Mucosa of stomach (tissue), 1 donor: Measurements from ENCODE around the gene NEURL4.

Experiments
- H3K27me3 ChIP-seq: one replicate; pipeline ENCODE4 v1.7.0; 2013; ENCODE audit warnings: mild to moderate bottlenecking, low read length; ENCODE audit not compliant: control insufficient read depth, insufficient read depth
- H3K36me3 ChIP-seq: one replicate; pipeline ENCODE4 v1.7.0; 2013; ENCODE audit warnings: low read length; ENCODE audit not compliant: control insufficient read depth, insufficient read depth
- H3K4me1 ChIP-seq: one replicate; pipeline ENCODE4 v1.7.0; 2013; ENCODE audit warnings: mild to moderate bottlenecking, low read length; ENCODE audit not compliant: control insufficient read depth, insufficient read depth
- H3K4me3 ChIP-seq: one replicate; pipeline ENCODE4 v1.7.0; 2013; ENCODE audit warnings: low read length
- H3K9ac ChIP-seq: one replicate; pipeline ENCODE4 v1.7.0; 2013; ENCODE audit warnings: mild to moderate bottlenecking, low read length, moderate library complexity
- H3K9me3 ChIP-seq: one replicate; pipeline ENCODE4 v1.7.0; 2013; ENCODE audit warnings: mild to moderate bottlenecking, low read length, moderate library complexity; ENCODE audit not compliant: control insufficient read depth
- donor health status: Pancreatic carcinoma.

The NEURL4 gene

DNA sequence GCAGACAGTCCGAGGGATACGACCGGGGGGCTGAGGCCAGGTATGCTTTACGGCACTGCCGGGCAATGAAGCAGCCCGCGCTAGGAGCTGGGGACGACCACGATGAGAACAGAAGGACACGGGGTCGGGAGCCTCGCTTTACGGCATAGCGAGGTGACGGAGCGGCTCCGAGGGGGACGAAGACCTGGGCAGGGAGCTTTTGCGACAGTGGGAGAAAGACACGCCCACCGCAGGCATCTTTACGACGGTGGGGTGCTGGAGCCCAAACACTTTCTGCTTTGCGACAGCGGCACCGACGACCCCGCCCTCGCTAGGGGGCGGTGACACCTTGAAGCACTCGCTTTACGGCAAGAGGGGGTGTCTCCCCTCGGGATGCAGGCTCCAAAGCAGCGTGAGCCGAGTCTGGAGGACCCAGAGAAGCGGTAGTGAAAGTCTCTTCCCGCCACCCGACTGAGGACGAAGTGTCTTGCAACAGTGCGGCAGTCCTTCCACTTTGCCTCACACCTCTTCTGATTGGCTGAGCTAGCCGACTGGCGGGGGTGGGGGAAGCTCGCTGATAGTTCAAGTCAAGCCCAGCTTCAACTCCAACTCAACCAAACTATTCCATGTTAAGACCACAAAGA is 350 bp upstream of the NEURL4 start:
- Histone ChIP-seq H3K36me3 (peaks cover 4% of the 10 kb centered on the region), H3K4me3 (peak overlapping the region; percentile 95), H3K9me3 (no peaks in the 10 kb centered on the region), H3K27me3 (no peaks in the 10 kb centered on the region), H3K9ac (peak overlapping the region; percentile 79), H3K4me1 (peaks cover 6% of the 10 kb centered on the region)

DNA sequence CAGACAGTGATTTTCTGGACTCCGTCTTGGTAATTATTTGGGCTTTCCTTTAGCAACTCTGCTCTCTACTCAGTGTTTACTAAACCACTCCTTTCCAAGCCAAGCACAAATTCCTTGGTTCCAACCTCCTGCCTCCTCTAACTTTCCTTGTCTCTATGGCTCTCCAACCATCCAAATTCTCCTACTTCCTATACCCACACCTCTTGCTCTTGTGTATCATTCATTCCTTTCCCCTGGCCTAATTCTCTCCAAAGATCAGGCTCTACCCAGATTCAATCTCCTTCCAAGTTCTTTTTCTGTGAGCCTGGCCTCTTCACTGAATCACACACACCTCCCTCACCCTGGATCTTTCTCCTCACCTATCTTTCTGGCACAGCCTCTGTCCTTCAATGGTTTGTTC is 1.1 kb downstream of the NEURL4 start:
- Histone ChIP-seq H3K27me3 (no peaks in the 10 kb centered on the region), H3K9me3 (no peaks in the 10 kb centered on the region), H3K4me3 (no peak overlapping the region), H3K36me3 (peaks cover 12% of the 10 kb centered on the region), H3K9ac (peak overlapping the region; percentile 79), H3K4me1 (peaks cover 6% of the 10 kb centered on the region)

DNA sequence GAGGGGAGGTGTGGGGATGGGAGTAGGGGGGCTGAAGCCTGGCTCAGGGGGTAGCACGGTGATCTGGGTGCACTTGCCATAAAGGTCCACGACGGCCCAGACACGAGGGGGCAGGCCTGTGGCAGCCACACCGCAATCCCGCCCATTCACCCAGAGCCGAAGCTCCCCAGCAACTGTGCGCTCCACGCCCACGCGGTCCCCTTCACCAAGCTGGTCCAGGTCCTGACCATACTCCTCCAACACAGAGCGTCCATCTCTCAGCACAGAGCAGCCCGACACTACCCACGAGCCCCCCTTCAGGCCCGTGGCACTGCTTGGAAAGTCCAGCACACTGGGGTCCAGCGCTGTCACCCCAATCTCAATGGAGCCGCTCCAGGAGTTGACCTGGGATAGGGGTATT is 1.6 kb downstream of the NEURL4 start:
- no peaks in the 10 kb centered on the region for H3K9me3 ChIP-seq
- H3K36me3 ChIP-seq: peaks cover 12% of the 10 kb centered on the region
- no peak overlapping the region for H3K9ac ChIP-seq

DNA sequence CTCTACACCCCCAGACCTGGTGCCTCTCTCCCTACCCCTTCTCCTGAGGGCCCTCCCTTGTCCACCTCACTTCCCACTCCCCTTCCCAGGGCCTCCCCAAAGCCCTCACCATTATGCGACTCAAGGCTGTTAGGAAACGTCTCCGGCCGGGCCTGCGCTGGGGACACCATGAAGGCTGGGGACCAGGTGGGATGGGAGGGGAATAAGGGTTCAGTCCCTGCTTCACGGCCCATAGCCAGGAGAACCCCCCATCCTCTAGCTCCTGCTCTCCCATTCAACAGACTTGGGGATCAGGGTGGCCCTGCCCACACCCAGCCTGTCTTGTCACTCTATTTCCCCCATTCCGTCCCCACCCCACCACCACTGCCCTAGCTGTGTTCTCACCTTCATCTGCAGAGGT is 2.1 kb downstream of the NEURL4 start:
- Histone ChIP-seq H3K4me1 (peaks cover 6% of the 10 kb centered on the region), H3K36me3 (peaks cover 12% of the 10 kb centered on the region), H3K27me3 (no peaks in the 10 kb centered on the region), H3K9me3 (no peaks in the 10 kb centered on the region), H3K4me3 (no peak overlapping the region), H3K9ac (no peak overlapping the region)

More for the DNA sequence above, 1.6 kb downstream of the NEURL4 start:
- Histone ChIP-seq H3K27me3 (no peaks in the 10 kb centered on the region), H3K4me1 (peaks cover 6% of the 10 kb centered on the region), H3K4me3 (no peak overlapping the region)

DNA sequence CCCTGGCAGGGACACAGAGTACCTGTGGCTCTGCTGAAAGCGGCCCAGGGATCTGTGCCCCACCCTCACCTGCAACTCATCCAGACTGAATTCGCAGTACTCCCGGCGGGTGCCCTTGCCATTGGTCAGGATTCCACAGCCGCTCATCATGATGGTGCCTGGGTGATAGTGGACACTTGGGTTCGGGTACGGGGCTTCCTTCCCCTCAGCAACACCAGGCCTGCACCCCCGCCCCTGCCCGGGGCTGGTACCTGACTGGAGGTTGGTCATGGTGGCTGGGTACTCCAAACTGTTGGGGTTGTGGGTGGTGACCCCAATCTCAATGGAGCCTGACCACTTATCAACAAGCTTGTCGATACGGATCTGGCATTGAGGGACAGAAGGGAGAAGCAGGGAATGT is 2.9 kb downstream of the NEURL4 start:
- Histone ChIP-seq H3K36me3 (peaks cover 12% of the 10 kb centered on the region), H3K9ac (no peak overlapping the region), H3K27me3 (no peaks in the 10 kb centered on the region), H3K4me1 (peaks cover 6% of the 10 kb centered on the region), H3K9me3 (no peaks in the 10 kb centered on the region), H3K4me3 (no peak overlapping the region)

DNA sequence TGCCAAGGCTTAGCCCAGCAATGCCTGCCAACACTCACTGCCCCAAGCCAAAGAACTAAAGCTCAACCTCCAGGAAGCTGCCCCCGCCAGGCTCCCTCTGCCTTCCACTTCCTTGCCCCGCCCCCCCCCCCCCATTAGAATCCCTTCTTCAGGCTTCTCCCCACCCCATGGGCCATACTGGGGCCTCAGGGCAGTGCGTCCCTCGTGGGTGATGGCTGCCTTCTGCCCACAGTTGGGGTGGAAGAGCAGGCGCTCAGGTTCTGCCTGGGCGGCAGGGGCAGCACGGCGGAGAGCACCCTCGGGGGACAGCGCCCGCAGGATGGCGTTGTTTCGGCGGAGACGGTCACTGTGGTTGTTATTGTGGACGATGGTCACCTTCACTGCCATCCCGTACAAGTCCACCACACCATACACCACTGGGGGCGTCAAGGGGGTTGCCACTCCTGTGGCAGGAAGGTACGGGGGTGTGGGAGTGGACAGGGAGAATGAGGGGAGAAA is 4.1 kb downstream of the NEURL4 start:
- H3K4me3 ChIP-seq: no peak overlapping the region
- peaks cover 12% of the 10 kb centered on the region for H3K36me3 ChIP-seq
- no peaks in the 10 kb centered on the region for H3K9me3 ChIP-seq
- no peak overlapping the region for H3K9ac ChIP-seq
- no peaks in the 10 kb centered on the region for H3K27me3 ChIP-seq
- peaks cover 6% of the 10 kb centered on the region for H3K4me1 ChIP-seq

DNA sequence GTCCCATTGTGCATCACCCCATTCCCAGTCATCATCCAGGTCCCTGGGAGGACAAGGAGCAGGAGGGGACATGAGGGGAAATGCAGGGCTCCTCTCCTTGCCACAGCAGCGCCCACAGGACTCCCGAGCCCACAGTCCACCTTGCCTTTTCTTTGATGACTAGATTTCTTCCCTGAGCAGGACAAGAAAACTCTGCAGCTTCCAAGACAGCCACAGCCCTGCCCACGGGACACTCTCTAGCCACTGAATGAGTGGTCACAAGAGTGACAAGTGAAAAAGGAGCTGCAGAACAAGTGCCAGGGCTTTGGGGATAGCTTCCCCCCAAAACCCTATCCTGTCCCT is 4.7 kb downstream of the NEURL4 start:
- Histone ChIP-seq H3K4me3 (no peak overlapping the region), H3K9me3 (no peaks in the 10 kb centered on the region), H3K9ac (no peak overlapping the region), H3K4me1 (peaks cover 6% of the 10 kb centered on the region), H3K27me3 (no peaks in the 10 kb centered on the region), H3K36me3 (peaks cover 12% of the 10 kb centered on the region)

DNA sequence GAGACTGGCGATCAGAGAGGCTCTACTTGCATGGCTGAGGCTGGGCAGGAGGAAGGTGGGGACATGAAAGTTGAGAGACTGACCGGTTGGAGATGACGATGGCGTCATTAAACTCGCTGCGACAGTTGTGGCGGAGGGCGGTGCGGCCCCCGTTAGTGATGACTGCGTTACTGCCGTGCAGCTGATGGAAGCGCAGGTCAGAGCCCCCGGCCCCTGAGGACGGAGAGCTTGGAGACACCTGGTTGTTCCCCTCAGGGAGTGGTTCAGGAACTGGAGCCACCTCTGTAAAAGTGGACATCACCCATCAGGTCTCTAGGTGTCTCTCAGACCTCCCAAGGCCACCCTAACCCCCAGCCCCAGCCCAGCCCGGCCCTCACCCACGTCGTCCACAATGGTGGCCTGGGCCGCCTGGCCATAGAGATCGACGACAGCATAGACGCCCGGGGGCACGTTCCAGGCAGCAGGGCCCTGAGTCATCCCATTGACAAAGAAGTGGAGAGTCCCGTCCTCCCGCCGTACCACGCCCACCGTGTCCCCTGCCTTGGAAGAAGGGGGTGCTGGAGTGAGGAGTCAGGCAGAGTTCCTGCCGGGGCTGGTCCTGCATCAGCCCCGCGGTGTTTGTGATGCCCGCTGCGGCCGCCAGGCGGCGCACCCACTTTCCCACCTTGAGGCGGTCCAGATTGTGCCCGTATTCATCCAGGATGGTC is 5.3 kb downstream of the NEURL4 start:
- Histone ChIP-seq H3K36me3 (peaks cover 12% of the 10 kb centered on the region), H3K9me3 (no peaks in the 10 kb centered on the region), H3K4me3 (no peak overlapping the region), H3K4me1 (peaks cover 6% of the 10 kb centered on the region), H3K27me3 (no peaks in the 10 kb centered on the region), H3K9ac (no peak overlapping the region)

DNA sequence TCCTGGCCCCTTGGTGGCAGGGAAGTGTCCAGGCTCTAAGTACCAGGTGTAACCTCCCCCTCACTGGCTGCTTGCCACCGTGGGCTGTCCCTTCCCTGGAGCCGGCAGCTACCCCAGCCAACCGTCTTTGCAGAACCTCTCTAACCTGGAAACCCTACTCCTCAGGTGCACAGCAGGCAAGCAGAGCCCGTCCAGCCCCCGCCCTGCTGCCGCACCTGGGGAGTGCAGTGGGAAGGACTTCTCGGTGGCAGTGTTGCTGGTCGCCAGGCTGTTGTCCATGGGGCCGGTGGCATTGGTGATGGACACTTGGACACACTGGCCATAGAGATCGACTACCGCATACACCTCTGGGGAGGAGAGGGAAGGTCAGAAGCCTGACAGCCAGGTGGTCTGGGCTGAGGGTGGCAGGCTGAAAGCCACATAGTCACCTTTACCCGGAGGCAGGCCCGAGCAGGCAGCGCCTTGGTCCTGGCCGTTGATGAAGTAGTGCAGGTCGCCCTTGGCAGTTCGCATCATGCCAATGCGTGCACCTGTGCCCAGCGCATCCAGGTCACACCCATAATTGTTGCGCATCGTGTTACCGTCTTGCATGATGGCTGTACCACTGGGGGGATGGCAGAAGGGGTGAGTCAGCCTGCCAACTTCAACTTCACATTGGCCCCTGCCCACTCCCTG is 6.5 kb downstream of the NEURL4 start:
- Histone ChIP-seq H3K4me3 (no peak overlapping the region), H3K4me1 (no peaks in the 10 kb centered on the region), H3K36me3 (peaks cover 12% of the 10 kb centered on the region), H3K27me3 (no peaks in the 10 kb centered on the region), H3K9ac (no peak overlapping the region), H3K9me3 (no peaks in the 10 kb centered on the region)

DNA sequence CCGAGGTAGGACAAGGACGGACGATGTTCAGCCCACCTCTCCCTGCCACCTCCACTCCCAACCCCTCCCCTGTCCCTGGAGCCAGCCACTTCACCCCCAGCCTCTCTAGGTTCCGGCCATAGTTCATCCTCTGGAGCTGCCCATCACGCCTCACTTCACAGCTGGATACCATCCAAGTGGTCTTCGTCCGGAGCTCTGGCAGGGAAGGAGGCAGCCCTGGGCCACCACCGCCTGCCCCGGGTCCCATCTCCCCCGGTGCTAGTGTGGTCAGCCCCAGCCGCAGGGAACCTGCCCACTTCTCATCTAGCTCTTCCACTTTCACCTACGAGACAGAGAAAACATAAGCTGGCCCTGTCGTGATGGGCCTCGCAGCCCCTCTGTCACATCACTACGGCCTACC is 7.7 kb downstream of the NEURL4 start:
- H3K9me3 ChIP-seq: no peaks in the 10 kb centered on the region
- H3K9ac ChIP-seq: no peak overlapping the region
- no peaks in the 10 kb centered on the region for H3K4me1 ChIP-seq
- no peaks in the 10 kb centered on the region for H3K27me3 ChIP-seq
- H3K4me3 ChIP-seq: no peak overlapping the region
- peaks cover 12% of the 10 kb centered on the region for H3K36me3 ChIP-seq

DNA sequence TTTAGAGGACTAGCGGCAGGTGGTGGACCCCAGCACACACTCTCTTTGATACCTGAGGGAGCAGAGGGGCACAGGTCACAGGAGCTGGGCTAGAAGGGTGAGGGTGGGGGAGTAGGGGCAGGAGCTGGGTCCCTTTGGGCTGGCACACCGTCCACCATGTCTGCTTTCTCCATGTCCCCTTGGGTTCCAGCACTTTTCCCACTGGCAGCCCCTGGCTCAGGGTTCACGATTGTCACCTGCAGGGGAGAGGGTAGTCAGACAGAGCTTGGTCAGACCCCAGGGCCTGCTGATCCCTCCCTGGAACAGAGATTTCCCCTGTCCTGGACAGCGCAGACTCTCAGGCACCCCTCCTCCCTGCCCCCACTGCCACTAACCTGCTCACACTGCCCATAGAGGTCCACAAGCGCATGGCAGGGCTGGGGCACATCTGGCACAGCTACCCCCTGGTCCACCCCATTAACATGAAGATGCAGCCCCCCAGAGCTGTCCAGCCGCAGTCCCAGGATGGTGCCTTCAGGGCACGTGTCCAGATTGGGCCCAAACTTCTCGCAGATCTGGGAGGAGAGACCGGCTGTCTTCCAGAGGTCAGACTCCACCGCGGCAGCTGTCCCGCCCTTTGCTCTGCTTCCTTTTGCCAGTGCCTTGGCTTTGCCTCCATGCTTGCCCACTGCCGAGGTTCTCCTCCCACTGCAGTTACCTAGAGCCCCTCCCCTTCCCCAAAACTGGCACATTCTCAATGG is 10.8 kb downstream of the NEURL4 start:
- Histone ChIP-seq H3K9me3 (no peaks in the 10 kb centered on the region), H3K36me3 (peaks cover 4% of the 10 kb centered on the region), H3K4me1 (peaks cover 20% of the 10 kb centered on the region), H3K27me3 (no peaks in the 10 kb centered on the region), H3K9ac (no peak overlapping the region), H3K4me3 (no peak overlapping the region)
